Urothelium cell line (cell line): ENCODE data around the gene GPR84.
"Not testable (repeated sequence)": the region's sequence is repeated elsewhere in the genome, so short reads cannot be mapped to it uniquely, and the experiment has no call there.

Experiments used
- DNase-seq: peaks from one replicate; pipeline ENCODE4 v3.0.0; 2011; ENCODE audit warnings: low spot score, mixed read lengths
- FAIRE-seq: peaks from 2 replicates; lab custom pipeline; 2011; peaks lifted over from hg19 to GRCh38; lab: Jason Lieb, UNC

The GPR84 gene

DNA sequence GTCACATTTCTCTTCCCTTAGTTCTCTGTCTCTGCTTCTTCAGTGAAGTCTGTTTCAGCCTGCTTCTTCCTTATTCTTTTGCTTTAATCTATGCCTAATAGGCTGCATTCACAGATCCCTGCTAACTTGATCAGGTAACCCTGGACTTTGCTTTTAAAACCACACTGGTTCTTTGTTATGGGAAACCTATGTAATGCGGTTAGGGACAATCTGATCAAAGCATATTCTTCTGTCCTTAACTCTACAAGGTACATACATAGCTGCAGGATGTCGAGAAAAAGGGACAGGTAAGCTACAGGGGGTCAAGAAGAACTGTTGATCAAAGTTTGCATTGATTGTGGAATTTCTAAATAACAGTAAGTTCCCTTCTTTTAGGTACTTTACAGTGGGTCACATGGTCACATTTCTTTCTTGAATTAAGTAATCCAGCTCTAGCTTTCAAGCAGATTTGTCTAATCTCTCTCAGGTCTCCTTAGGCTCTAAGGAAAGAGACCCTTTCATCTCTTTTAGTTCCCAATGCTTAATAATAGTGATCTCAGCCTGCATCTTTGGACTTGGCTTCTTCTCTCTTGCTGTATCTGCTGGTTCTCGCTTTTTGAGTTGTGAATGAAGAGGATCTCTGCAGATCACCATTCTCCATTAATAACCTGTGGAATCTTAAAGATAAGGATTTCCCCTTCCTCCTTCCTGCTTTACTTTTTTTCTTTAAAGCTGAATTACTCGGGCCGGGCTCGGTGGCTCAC, 35.5 kb downstream of the GPR84 start:
- FAIRE-seq (no peak), DNase-seq (no peak)

DNA sequence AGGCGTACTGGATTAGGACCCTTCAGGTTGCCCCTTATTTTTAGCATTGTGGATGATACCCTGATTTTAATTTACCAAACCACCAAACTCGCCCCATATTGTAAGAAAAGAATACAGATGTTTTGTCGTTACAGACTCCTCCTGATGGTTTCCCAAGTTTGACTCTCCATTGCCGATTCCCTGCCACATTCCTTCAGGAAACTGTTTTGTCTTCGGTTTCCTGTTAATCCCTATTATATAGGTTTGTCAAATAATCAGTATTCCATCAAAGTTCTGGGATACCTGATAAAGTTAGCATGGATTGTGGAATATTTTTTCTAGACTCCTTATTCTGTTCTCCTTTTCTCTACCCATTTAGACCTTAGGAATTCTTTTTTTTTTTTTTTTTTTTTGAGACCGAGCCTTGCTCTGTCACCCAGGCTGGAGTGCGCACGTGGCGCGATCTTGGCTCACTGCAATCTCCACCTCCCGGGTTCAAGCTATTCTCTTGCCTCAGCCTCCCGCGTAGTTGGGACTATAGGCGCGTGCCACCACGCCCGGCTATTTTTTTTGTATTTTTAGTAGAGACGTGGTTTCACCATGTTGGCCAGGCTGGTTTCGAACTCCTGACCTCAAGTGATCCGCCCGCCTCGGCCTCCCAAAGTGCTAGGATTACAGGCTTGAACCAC, 38.7 kb downstream of the GPR84 start:
- DNase-seq, FAIRE-seq: not testable (repeated sequence)

DNA sequence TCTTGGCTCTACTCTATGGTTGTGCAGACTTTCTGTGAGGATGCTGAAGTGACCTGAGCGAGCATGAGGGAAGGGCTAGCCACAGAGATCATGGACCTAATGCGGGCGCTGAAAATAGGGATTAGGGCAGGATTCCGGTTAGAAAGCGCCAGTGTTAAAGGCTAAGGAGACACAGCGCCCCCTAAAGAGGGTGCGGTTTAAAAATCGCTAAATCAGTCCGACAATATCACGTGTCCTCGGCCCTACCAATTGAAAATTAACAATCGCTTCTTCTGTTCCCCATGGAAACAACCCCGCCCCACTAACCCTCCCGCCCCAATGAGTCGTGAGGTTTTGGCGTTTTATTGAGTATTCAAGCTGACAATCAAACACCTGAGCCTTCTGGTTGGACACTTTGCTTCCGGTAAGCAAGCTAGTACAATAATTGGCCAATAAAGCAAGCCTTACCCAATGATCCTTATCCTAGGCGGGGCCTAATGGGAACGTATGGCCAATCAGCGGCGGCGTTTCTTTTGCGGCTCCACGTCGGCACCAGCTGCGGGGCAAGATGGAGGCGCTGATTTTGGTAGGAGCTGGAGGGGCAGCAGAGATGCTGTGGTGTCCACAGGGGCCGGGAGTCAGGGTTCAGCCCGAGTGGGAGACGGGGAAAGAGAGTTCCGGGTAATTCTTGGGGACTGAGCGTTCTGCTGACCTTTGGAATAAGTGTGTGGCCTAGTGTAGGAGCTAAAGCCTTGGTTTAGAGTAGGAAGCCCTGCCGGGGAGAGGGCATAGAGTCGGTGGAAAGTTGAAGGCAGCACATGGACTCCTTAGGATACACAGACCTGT, 39.5 kb downstream of the GPR84 start, which contains the start of gene COPZ1:
Gene COPZ1 (plus strand): TSS at position 515 of the 825 bp plus-strand sequence. CDS start 33 bp downstream, at position 548.
- peak; percentile 94 for DNase-seq
- peak; percentile 23 for FAIRE-seq

DNA sequence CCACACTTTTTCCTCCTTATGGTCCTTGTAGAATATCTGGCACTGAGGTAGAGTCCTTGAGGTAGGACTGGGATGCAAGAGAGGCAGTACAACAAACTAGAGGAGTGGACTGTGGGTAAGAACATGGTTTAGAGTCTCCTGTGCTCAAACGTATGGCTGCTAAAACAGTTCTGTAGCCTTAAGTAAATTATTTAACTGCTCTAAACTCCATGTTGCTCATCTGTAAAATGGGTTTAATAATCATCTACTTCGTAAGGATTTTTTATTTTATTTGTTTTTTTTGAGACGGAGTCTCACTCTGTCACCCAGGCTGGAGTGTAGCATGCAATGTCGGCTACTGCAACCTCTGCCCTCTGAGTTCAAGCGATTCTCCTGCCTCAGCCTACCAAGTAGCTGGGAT, 42.9 kb downstream of the GPR84 start:
- DNase-seq: no peak
- no peak for FAIRE-seq
